SK-N-SH (cell line): ENCODE measurements around the gene NSMCE1. TPM values are rescaled to one million over a fixed set of nuclear protein-coding genes. Genes with fewer than 3 reads are reported as not detected.

Experiments used
- CTCF ChIA-PET: fragments of 300-600, 350-600 bp; formaldehyde crosslinking; extraction: SDS; loops from one replicate; lab custom pipeline; 2021; lab: Yijun Ruan, JAX
- POLR2A ChIA-PET: fragments of 350-600 bp; sonication (Branson Sonifier 250); formaldehyde crosslinking; extraction: SDS; loops from one replicate; lab custom pipeline; 2020; ENCODE audit warnings: antibody characterized with exemption, inconsistent platforms; lab: Yijun Ruan, JAX
- DNase-seq: peaks from one replicate; pipeline ENCODE4 v3.0.0; 2012
- H2AFZ ChIP-seq: fragments of 200-600 bp; sonication (generic); 2 replicates; pipeline ENCODE4 v1.8.1; 2016; ENCODE audit warnings: antibody characterized with exemption, mild to moderate bottlenecking, low read depth
- H3F3A ChIP-seq: fragments of 200-600 bp; sonication (generic); replicated peaks from 2 replicates; pipeline ENCODE3; 2016; ENCODE audit warnings: antibody characterized with exemption, mild to moderate bottlenecking; ENCODE audit not compliant: insufficient read depth
- H3K27ac ChIP-seq, 2 experiments: fragments of 200-500 bp in 1 of 2; fragments of 200-600 bp in 1 of 2; sonication (Bioruptor generic) in 1 of 2; sonication (generic), shearing (Covaris generic) in 1 of 2; 2 replicates each; pipeline versions ENCODE4 v1.5.1 to v1.6.1; 2014 to 2016; ENCODE audit warnings: low read depth in 2 of 2, inconsistent platforms in 1 of 2, low read length in 1 of 2, mild to moderate bottlenecking in 1 of 2, mixed read lengths in 1 of 2
- H3K27me3 ChIP-seq: fragments of 200-600 bp; sonication (generic), shearing (Covaris generic); 2 replicates; pipeline ENCODE4 v1.6.1; 2016; ENCODE audit warnings: mixed run types; ENCODE audit not compliant: insufficient read depth
- H3K36me3 ChIP-seq, 2 experiments: fragments of 200-500 bp in 1 of 2; fragments of 200-600 bp in 1 of 2; sonication (Bioruptor generic) in 1 of 2; sonication (generic) in 1 of 2; replicated peaks in 1 of 2; 2 replicates each; pipeline versions ENCODE3 to v1.5.1; 2014 to 2016; ENCODE audit warnings: low read length in 1 of 2, mild to moderate bottlenecking in 1 of 2; ENCODE audit not compliant: insufficient read depth in 2 of 2, control insufficient read depth in 1 of 2
- H3K4me1 ChIP-seq, 2 experiments: fragments of 200-500 bp in 1 of 2; fragments of 200-600 bp in 1 of 2; sonication (Bioruptor generic) in 1 of 2; sonication (generic), shearing (Covaris generic) in 1 of 2; 2 replicates each; pipeline versions ENCODE4 v1.5.1 to v1.6.1; 2014 to 2016; ENCODE audit warnings: low read depth in 1 of 2, low read length in 1 of 2, mixed run types in 1 of 2; ENCODE audit not compliant: insufficient read depth in 2 of 2, control insufficient read depth in 1 of 2
- H3K4me2 ChIP-seq: fragments of 200-600 bp; sonication (generic), shearing (Covaris generic); 2 replicates; pipeline ENCODE4 v1.6.1; 2017; ENCODE audit warnings: mixed run types
- H3K4me3 ChIP-seq, 2 experiments: fragments of 200-500 bp in 1 of 2; fragments of 200-600 bp in 1 of 2; sonication (Bioruptor generic) in 1 of 2; sonication (generic), shearing (Covaris generic) in 1 of 2; 2 replicates each; pipeline versions ENCODE4 v1.5.1 to v1.8.1; 2014 to 2016; ENCODE audit warnings: low read depth in 2 of 2, inconsistent platforms in 1 of 2, low read length in 1 of 2, mild to moderate bottlenecking in 1 of 2, mixed read lengths in 1 of 2, moderate library complexity in 1 of 2
- H3K79me2 ChIP-seq: fragments of 200-600 bp; sonication (generic); 2 replicates; pipeline ENCODE4 v1.8.1; 2017; ENCODE audit warnings: mild to moderate bottlenecking; ENCODE audit not compliant: insufficient read depth
- H3K9ac ChIP-seq: fragments of 200-600 bp; sonication (generic); 2 replicates; pipeline ENCODE4 v1.6.1; 2017; ENCODE audit warnings: mixed run types
- H3K9me2 ChIP-seq: fragments of 200-600 bp; sonication (generic); 2 replicates; pipeline ENCODE4 v1.6.1; 2017; ENCODE audit warnings: mixed run types
- H3K9me3 ChIP-seq: fragments of 200-600 bp; sonication (generic); 2 replicates; pipeline ENCODE4 v1.6.1; 2017; ENCODE audit warnings: mixed run types, mild to moderate bottlenecking, moderate library complexity
- H4K20me1 ChIP-seq: fragments of 200-600 bp; sonication (generic); 2 replicates; pipeline ENCODE4 v1.6.1; 2017; ENCODE audit warnings: mild to moderate bottlenecking, mixed run types; ENCODE audit not compliant: insufficient read depth
- ELF1 ChIP-seq: IDR thresholded peaks from 2 replicates; pipeline ENCODE4 v1.4.0; 2012
- JUND ChIP-seq: IDR thresholded peaks from 2 replicates; pipeline ENCODE4 v1.4.0; 2012
- MXI1 ChIP-seq: IDR thresholded peaks from 2 replicates; pipeline ENCODE4 v1.6.1; 2012; ENCODE audit warnings: mild to moderate bottlenecking, low read depth, low read length, improper control_type of control experiment
- NRF1 ChIP-seq: IDR thresholded peaks from 2 replicates; pipeline ENCODE4 v1.6.1; 2012; ENCODE audit warnings: low read depth, mild to moderate bottlenecking, low read length
- RCOR1 ChIP-seq: fragments of 150-350 bp; IDR thresholded peaks from 2 replicates; pipeline ENCODE4 v1.6.1; 2017; ENCODE audit warnings: antibody characterized with exemption, low read length
- SMC3 ChIP-seq: IDR thresholded peaks from 2 replicates; pipeline ENCODE4 v1.6.1; 2012; ENCODE audit warnings: low read depth, low read length, improper control_type of control experiment
- TAF1 ChIP-seq: IDR thresholded peaks from 2 replicates; pipeline ENCODE4 v1.6.1; 2012; ENCODE audit warnings: low read depth, mild to moderate bottlenecking, low read length, moderate library complexity, borderline replicate concordance
- YY1 ChIP-seq: IDR thresholded peaks from 2 replicates; pipeline ENCODE4 v1.4.0; 2012; ENCODE audit warnings: low read depth, mild to moderate bottlenecking
- WGBS: methylation state at CpG from one replicate; pipeline ENCODE4 v1.1.6; 2017; ENCODE audit warnings: low lambda C conversion rate; 5-methylcytosine and 5-hydroxymethylcytosine counted together
- polyA plus RNA-seq, 3 experiments: library from polyadenylated mRNA; depleted of rRNA; stranded (reverse); fragments of >200 nt; gene quantifications; 2 replicates each; pipeline ENCODE4 v1.2.3, GENCODE V29; 2012
- TF ChIP-seq, protein P1 (sequence below): fragments of 200-600 bp; sonication (generic); IDR thresholded peaks from 2 replicates; pipeline ENCODE4 v1.6.1; 2017; ENCODE audit warnings: antibody characterized with exemption, mild to moderate bottlenecking, moderate library complexity
- TF ChIP-seq, protein P2 (sequence below): fragments of 150-350 bp; IDR thresholded peaks from 2 replicates; pipeline ENCODE4 v1.6.1; 2016; ENCODE audit warnings: mild to moderate bottlenecking, low read depth, low read length

The NSMCE1 gene
- polyA plus RNA-seq, 1 of the 3 experiments (the other 2 are of a cell fraction) = 39.8 TPM

- Histone ChIP-seq H3K27ac (no peak overlapping the region), H4K20me1 (no peaks in the 10 kb centered on the region), H3K4me1 (peaks cover 0 to 19% of the 10 kb centered on the region in 2 experiments; a peak in 1 of 4 replicates), H3K79me2 (no peaks in the 10 kb centered on the region), H3K9ac (no peak overlapping the region), H2AFZ (no peak overlapping the region), H3K4me3 (no peak overlapping the region), H3K9me3 (no peaks in the 10 kb centered on the region), H3K27me3 (no peaks in the 10 kb centered on the region), H3K9me2 (no peaks in the 10 kb centered on the region), H3K36me3 (peaks cover 0 to 10% of the 10 kb centered on the region in 2 experiments), H3K4me2 (no peak overlapping the region), H3F3A (no peaks in the 10 kb centered on the region)
- no peak for DNase-seq
- POLR2A ChIA-PET = no interaction called here
- TF ChIP-seq RCOR1 = no peak
- TF ChIP-seq TAF1 = no peak
- TF ChIP-seq ELF1 = no peak
- no peak for TF ChIP-seq JUND
- 88% methylated on average over 7 of the region's 8 CpGs for WGBS
- CTCF ChIA-PET = interaction anchor here (1.2 to 7.9 kb wide), 3 partner anchors 10 to 147 kb away, joined by 3 to 66 read pairs (median 5); no protein-coding TSS in a partner anchor
Measured at GRCh38 chr16:27220527-27220926, 48.0 kb downstream of the NSMCE1 start.

- ChIA-PET POLR2A (no interaction called here), CTCF (interaction anchor here (1.2 to 7.9 kb wide), 4 partner anchors 9 to 148 kb away, joined by 3 to 66 read pairs (median 4); no protein-coding TSS in a partner anchor)
- Histone ChIP-seq H3K4me1 (peaks cover 0 to 19% of the 10 kb centered on the region in 2 experiments; a peak in 1 of 4 replicates), H3K36me3 (peaks cover 0 to 10% of the 10 kb centered on the region in 2 experiments), H4K20me1 (no peaks in the 10 kb centered on the region), H2AFZ (no peak overlapping the region), H3K9ac (no peak overlapping the region), H3K27ac (no peak overlapping the region), H3K4me2 (no peak overlapping the region), H3K9me2 (no peaks in the 10 kb centered on the region), H3K79me2 (no peaks in the 10 kb centered on the region), H3F3A (no peaks in the 10 kb centered on the region), H3K4me3 (no peak overlapping the region), H3K9me3 (no peaks in the 10 kb centered on the region), H3K27me3 (no peaks in the 10 kb centered on the region)
- TF ChIP-seq NRF1 (no peak), YY1 (no peak), MXI1 (no peak), SMC3 (no peak)
- TF ChIP-seq, protein P1, sequence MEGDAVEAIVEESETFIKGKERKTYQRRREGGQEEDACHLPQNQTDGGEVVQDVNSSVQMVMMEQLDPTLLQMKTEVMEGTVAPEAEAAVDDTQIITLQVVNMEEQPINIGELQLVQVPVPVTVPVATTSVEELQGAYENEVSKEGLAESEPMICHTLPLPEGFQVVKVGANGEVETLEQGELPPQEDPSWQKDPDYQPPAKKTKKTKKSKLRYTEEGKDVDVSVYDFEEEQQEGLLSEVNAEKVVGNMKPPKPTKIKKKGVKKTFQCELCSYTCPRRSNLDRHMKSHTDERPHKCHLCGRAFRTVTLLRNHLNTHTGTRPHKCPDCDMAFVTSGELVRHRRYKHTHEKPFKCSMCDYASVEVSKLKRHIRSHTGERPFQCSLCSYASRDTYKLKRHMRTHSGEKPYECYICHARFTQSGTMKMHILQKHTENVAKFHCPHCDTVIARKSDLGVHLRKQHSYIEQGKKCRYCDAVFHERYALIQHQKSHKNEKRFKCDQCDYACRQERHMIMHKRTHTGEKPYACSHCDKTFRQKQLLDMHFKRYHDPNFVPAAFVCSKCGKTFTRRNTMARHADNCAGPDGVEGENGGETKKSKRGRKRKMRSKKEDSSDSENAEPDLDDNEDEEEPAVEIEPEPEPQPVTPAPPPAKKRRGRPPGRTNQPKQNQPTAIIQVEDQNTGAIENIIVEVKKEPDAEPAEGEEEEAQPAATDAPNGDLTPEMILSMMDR = no peak
- TF ChIP-seq, protein P2, sequence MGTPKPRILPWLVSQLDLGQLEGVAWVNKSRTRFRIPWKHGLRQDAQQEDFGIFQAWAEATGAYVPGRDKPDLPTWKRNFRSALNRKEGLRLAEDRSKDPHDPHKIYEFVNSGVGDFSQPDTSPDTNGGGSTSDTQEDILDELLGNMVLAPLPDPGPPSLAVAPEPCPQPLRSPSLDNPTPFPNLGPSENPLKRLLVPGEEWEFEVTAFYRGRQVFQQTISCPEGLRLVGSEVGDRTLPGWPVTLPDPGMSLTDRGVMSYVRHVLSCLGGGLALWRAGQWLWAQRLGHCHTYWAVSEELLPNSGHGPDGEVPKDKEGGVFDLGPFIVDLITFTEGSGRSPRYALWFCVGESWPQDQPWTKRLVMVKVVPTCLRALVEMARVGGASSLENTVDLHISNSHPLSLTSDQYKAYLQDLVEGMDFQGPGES = no peak
- 88% methylated on average over 4 of the region's 9 CpGs for WGBS
- DNase-seq = no peak
Measured at GRCh38 chr16:27220120-27220519, 48.5 kb downstream of the NSMCE1 start.
